Trophoblast cell (in vitro differentiated cells and primary cell): Measurements from ENCODE around the gene FRMPD1.

Experiments used
- DNase-seq, 2 donors: peaks; one replicate each; pipeline ENCODE4 v3.0.0-alpha.2; 2016
- H2AFZ ChIP-seq: 2 replicates; pipeline ENCODE4 v1.6.1; 2013; ENCODE audit warnings: low read length, moderate library complexity, mild to moderate bottlenecking; ENCODE audit not compliant: insufficient read depth, poor library complexity
- H2AK5ac ChIP-seq: 2 replicates; pipeline ENCODE4 v1.6.1; 2013; ENCODE audit warnings: mild to moderate bottlenecking, low read length
- H2BK120ac ChIP-seq: 2 replicates; pipeline ENCODE4 v1.6.1; 2013; ENCODE audit warnings: low read length, mild to moderate bottlenecking, moderate library complexity; ENCODE audit not compliant: insufficient read depth, poor library complexity
- H2BK12ac ChIP-seq: 2 replicates; pipeline ENCODE4 v1.6.1; 2013; ENCODE audit warnings: mild to moderate bottlenecking, low read length, moderate library complexity
- H2BK5ac ChIP-seq: 2 replicates; pipeline ENCODE4 v1.6.1; 2013; ENCODE audit warnings: low read length, low read depth, moderate library complexity, mild to moderate bottlenecking; ENCODE audit not compliant: poor library complexity
- H3K14ac ChIP-seq: 2 replicates; pipeline ENCODE4 v1.6.1; 2013; ENCODE audit warnings: mild to moderate bottlenecking, low read length
- H3K18ac ChIP-seq: 2 replicates; pipeline ENCODE4 v1.6.1; 2013; ENCODE audit warnings: mild to moderate bottlenecking, low read length
- H3K23ac ChIP-seq: 2 replicates; pipeline ENCODE4 v1.6.1; 2013; ENCODE audit warnings: low read length
- H3K27ac ChIP-seq: 2 replicates; pipeline ENCODE4 v1.5.1; 2013; ENCODE audit warnings: low read depth, mild to moderate bottlenecking, inconsistent platforms, low read length, moderate library complexity
- H3K27me3 ChIP-seq: 2 replicates; pipeline ENCODE4 v1.6.1; 2013; ENCODE audit warnings: inconsistent platforms, mild to moderate bottlenecking, low read length, moderate library complexity; ENCODE audit not compliant: insufficient read depth
- H3K36me3 ChIP-seq, 2 experiments: 1 replicate in 1 of 2; 2 replicates in 1 of 2; pipeline ENCODE4 v1.6.1; 2013; ENCODE audit warnings: low read length in 2 of 2, mild to moderate bottlenecking in 2 of 2, moderate library complexity in 1 of 2; ENCODE audit not compliant: insufficient read depth in 2 of 2, control insufficient read depth in 1 of 2
- H3K4ac ChIP-seq: 2 replicates; pipeline ENCODE4 v1.6.1; 2013; ENCODE audit warnings: low read depth, mild to moderate bottlenecking, low read length, moderate library complexity
- H3K4me1 ChIP-seq, 2 experiments: 1 replicate in 1 of 2; 2 replicates in 1 of 2; pipeline ENCODE4 v1.6.1; 2013; ENCODE audit warnings: low read length in 2 of 2, mild to moderate bottlenecking in 2 of 2, moderate library complexity in 1 of 2; ENCODE audit not compliant: insufficient read depth in 2 of 2, control insufficient read depth in 1 of 2
- H3K4me2 ChIP-seq: 2 replicates; pipeline ENCODE4 v1.6.1; 2013; ENCODE audit warnings: inconsistent platforms, mild to moderate bottlenecking, low read length, moderate library complexity
- H3K4me3 ChIP-seq: 2 replicates; pipeline ENCODE4 v1.5.1; 2013; ENCODE audit warnings: mild to moderate bottlenecking, low read depth, low read length, inconsistent platforms
- H3K79me1 ChIP-seq: one replicate; pipeline ENCODE4 v1.6.1; 2013; ENCODE audit warnings: low read length
- H3K79me2 ChIP-seq: 2 replicates; pipeline ENCODE4 v1.6.1; 2013; ENCODE audit warnings: low read length, mild to moderate bottlenecking; ENCODE audit not compliant: control insufficient read depth, insufficient read depth, poor library complexity
- H3K9ac ChIP-seq: 2 replicates; pipeline ENCODE4 v1.6.1; 2013; ENCODE audit warnings: mild to moderate bottlenecking, low read length
- H3K9me3 ChIP-seq: 2 replicates; pipeline ENCODE4 v1.6.1; 2013; ENCODE audit warnings: low read depth, mild to moderate bottlenecking, control low read depth, inconsistent platforms, low read length; ENCODE audit not compliant: insufficient read depth
- H4K12ac ChIP-seq: 2 replicates; pipeline ENCODE4 v1.6.1; 2013; ENCODE audit warnings: low read depth, mild to moderate bottlenecking, low read length, moderate library complexity
- H4K8ac ChIP-seq: 2 replicates; pipeline ENCODE4 v1.6.1; 2013; ENCODE audit warnings: low read depth, mild to moderate bottlenecking, low read length, moderate library complexity
- H4K91ac ChIP-seq: one replicate; pipeline ENCODE4 v1.6.1; 2013; ENCODE audit warnings: low read depth, mild to moderate bottlenecking, low read length, moderate library complexity
- WGBS: extraction: QIAGEN DNeasy Blood & Tissue Kit; methylation state at CpG from one replicate; pipeline ENCODE4 v1.1.7; 2013; ENCODE audit warnings: missing lambda C conversion rate; ENCODE audit not compliant: insufficient read length, insufficient coverage; ENCODE audit errors: extremely low coverage; 5-methylcytosine and 5-hydroxymethylcytosine counted together

Gene FRMPD1

DNA sequence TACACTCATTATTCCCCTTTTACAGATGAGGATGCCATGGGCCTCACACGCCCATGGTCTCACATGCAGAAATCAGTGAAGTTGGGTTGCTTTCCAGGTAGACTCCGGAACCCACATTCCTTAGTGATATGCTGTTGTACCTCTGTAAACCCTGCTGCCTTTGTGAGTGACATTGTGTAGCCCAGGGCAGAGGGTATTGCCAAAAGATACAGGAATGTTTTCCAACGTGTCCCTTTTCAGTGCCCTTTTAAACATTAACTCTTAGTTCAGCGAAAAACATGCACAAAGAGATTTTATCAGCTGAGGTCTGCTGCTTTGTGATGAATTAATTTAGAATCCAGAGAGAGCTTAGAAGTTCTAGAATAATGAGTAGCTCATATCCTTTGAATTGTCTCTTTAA lies 64.5 kb downstream of the FRMPD1 start:
- Histone ChIP-seq H2AFZ (no peak overlapping the region), H3K27ac (no peak overlapping the region), H3K4me1 (no peaks in the 10 kb centered on the region), H3K79me1 (no peaks in the 10 kb centered on the region), H3K4ac (no peak overlapping the region), H2BK12ac (no peak overlapping the region), H4K8ac (no peak overlapping the region), H3K9me3 (no peaks in the 10 kb centered on the region), H3K36me3 (no peaks in the 10 kb centered on the region), H3K23ac (no peak overlapping the region), H2AK5ac (no peak overlapping the region), H2BK120ac (no peak overlapping the region), H3K79me2 (no peaks in the 10 kb centered on the region), H3K27me3 (no peaks in the 10 kb centered on the region), H3K9ac (no peak overlapping the region), H4K91ac (no peak overlapping the region), H4K12ac (no peak overlapping the region), H3K4me2 (no peak overlapping the region), H3K14ac (no peak overlapping the region), H3K4me3 (no peak overlapping the region), H3K18ac (no peak overlapping the region), H2BK5ac (no peak overlapping the region)
- DNase-seq, result no peak
- no CpG with 5 or more reads among the region's 4 CpGs for WGBS

DNA sequence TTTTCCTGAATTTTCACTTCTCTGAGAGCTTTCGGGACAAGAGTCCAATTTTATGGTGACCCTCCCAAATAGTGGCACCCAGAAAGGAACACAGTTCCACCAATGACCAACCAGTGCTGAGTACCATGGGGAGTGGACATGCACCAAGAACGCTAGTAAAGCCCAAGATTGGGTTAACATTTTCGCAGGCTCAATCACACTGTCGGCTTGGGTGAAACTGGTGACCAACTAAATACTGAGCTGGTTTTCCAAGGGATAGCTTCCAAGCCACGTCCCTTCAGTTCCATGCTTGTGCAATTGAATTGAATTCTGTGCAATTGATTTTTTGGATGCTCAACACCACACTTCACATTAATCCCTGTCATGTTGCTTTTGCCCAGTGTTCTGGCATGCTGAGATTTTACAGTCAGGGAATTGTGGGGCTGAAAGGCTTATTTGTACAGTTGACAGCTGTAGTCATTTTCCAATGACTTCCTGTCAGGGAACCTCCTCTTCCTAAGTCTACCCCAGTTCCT lies 65.3 kb downstream of the FRMPD1 start:
- no CpG with 5 or more reads among the region's 5 CpGs for WGBS
- no peak overlapping the region for H2AFZ ChIP-seq

GRCh38 chr9:37719526-37719925 lies 68.8 kb downstream of the FRMPD1 start:
- no peak overlapping the region for H2BK120ac ChIP-seq
- no peak overlapping the region for H3K4ac ChIP-seq
- H3K23ac ChIP-seq, result no peak overlapping the region
- no peak overlapping the region for H2AFZ ChIP-seq
- no peaks in the 10 kb centered on the region for H3K79me1 ChIP-seq
- no peak overlapping the region for H4K8ac ChIP-seq
- H3K79me2 ChIP-seq, result no peaks in the 10 kb centered on the region
- no peak overlapping the region for H4K12ac ChIP-seq
- WGBS, result no CpG with 5 or more reads among the region's 2 CpGs
- no peaks in the 10 kb centered on the region for H3K4me1 ChIP-seq
- no peak overlapping the region for H2BK5ac ChIP-seq
- no peaks in the 10 kb centered on the region for H3K27me3 ChIP-seq
- no peak overlapping the region for H3K4me3 ChIP-seq
- no peak overlapping the region for H3K27ac ChIP-seq
- no peak overlapping the region for H2AK5ac ChIP-seq
- DNase-seq, result no peak
- H4K91ac ChIP-seq, result no peak overlapping the region
- H3K9me3 ChIP-seq, result no peaks in the 10 kb centered on the region
- H3K18ac ChIP-seq, result no peak overlapping the region
- H3K9ac ChIP-seq, result no peak overlapping the region
- no peak overlapping the region for H2BK12ac ChIP-seq
- H3K4me2 ChIP-seq, result no peak overlapping the region
- no peaks in the 10 kb centered on the region for H3K36me3 ChIP-seq
- H3K14ac ChIP-seq, result no peak overlapping the region

More for the DNA sequence above, 65.3 kb downstream of the FRMPD1 start:
- no peak overlapping the region for H4K91ac ChIP-seq
- no peak overlapping the region for H3K23ac ChIP-seq
- H3K27me3 ChIP-seq, result no peaks in the 10 kb centered on the region
- H3K4ac ChIP-seq, result no peak overlapping the region
- H4K12ac ChIP-seq, result no peak overlapping the region
- no peak overlapping the region for H2BK5ac ChIP-seq
- no peaks in the 10 kb centered on the region for H3K4me1 ChIP-seq
- no peak for DNase-seq
- H3K4me2 ChIP-seq, result no peak overlapping the region
- H3K14ac ChIP-seq, result no peak overlapping the region
- no peak overlapping the region for H3K18ac ChIP-seq
- H3K36me3 ChIP-seq, result no peaks in the 10 kb centered on the region
- H3K9ac ChIP-seq, result no peak overlapping the region
- no peak overlapping the region for H3K27ac ChIP-seq
- H3K4me3 ChIP-seq, result no peak overlapping the region
- no peaks in the 10 kb centered on the region for H3K79me2 ChIP-seq
- H2AK5ac ChIP-seq, result no peak overlapping the region
- no peaks in the 10 kb centered on the region for H3K79me1 ChIP-seq
- no peaks in the 10 kb centered on the region for H3K9me3 ChIP-seq
- no peak overlapping the region for H2BK120ac ChIP-seq
- no peak overlapping the region for H2BK12ac ChIP-seq
- no peak overlapping the region for H4K8ac ChIP-seq

DNA sequence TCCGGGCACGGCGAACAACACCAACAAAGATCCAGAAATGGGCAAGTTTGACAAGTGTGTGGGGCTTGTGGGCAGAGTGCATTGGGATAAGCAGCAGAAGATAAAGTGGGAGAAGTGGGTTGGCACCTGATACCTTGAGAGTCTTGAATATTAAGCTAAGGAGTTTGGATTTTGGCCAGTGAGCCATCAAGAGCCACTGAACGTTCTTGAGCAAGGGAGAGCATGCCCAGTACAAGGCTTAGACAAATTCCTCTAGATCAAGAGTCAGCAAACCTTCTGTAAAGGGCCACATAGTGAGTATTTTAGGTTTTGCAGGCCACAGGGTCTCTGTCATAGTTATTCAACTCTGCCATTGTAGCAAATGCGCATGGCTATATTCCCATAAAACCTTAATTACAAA lies 76.3 kb downstream of the FRMPD1 start:
- Histone ChIP-seq H3K27me3 (no peaks in the 10 kb centered on the region), H3K9ac (no peak overlapping the region), H4K91ac (no peak overlapping the region), H4K12ac (no peak overlapping the region), H3K4me2 (no peak overlapping the region), H2AK5ac (no peak overlapping the region), H3K79me2 (no peaks in the 10 kb centered on the region), H2BK5ac (no peak overlapping the region), H3K14ac (no peak overlapping the region), H3K4me3 (no peak overlapping the region), H3K4ac (no peak overlapping the region), H3K4me1 (no peaks in the 10 kb centered on the region), H3K23ac (no peak overlapping the region), H3K79me1 (no peaks in the 10 kb centered on the region), H2BK120ac (no peak overlapping the region), H2AFZ (no peak overlapping the region), H4K8ac (no peak overlapping the region), H3K18ac (no peak overlapping the region), H3K27ac (no peak overlapping the region), H3K9me3 (no peaks in the 10 kb centered on the region), H2BK12ac (no peak overlapping the region), H3K36me3 (no peaks in the 10 kb centered on the region)
- no CpG with 5 or more reads among the region's 5 CpGs for WGBS
- DNase-seq, result no peak
